Keratinocyte (primary cell): ENCODE measurements around the gene CAMSAP1. TPM values are rescaled to one million over a fixed set of nuclear protein-coding genes. Genes with fewer than 3 reads are reported as not detected.

Source experiments
- DNase-seq: peaks from one replicate; pipeline ENCODE4 v3.0.0-alpha.2; 2011; ENCODE audit warnings: low read depth, missing footprints, low spot score
- FAIRE-seq: peaks from 2 replicates; lab custom pipeline; 2011; peaks lifted over from hg19 to GRCh38; lab: Jason Lieb, UNC
- H2AFZ ChIP-seq: 2 replicates; pipeline ENCODE4 v1.6.0; 2012; ENCODE audit warnings: low read length, control low read depth, inconsistent platforms; ENCODE audit not compliant: control insufficient read depth
- H3K27ac ChIP-seq: 2 replicates; pipeline ENCODE4 v1.5.1; 2011; ENCODE audit warnings: low read length; ENCODE audit not compliant: control insufficient read depth, insufficient read depth
- H3K27me3 ChIP-seq: 3 replicates; pipeline ENCODE4 v1.6.0; 2011; ENCODE audit warnings: low read length; ENCODE audit not compliant: control insufficient read depth, insufficient read depth; ENCODE audit errors: extremely low read depth
- H3K36me3 ChIP-seq, 2 experiments: 2 replicates in 1 of 2; 3 replicates in 1 of 2; pipeline ENCODE4 v1.5.1; 2011; ENCODE audit warnings: low read length in 2 of 2, mild to moderate bottlenecking in 1 of 2; ENCODE audit not compliant: control insufficient read depth in 2 of 2, insufficient read depth in 2 of 2; ENCODE audit errors: extremely low read depth in 1 of 2
- H3K4me1 ChIP-seq: 3 replicates; pipeline ENCODE4 v1.5.1; 2011; ENCODE audit warnings: low read length; ENCODE audit not compliant: control insufficient read depth, insufficient read depth; ENCODE audit errors: extremely low read depth
- H3K4me2 ChIP-seq: 3 replicates; pipeline ENCODE4 v1.6.0; 2011; ENCODE audit warnings: low read depth, low read length; ENCODE audit not compliant: control insufficient read depth, insufficient read depth; ENCODE audit errors: extremely low read depth
- H3K4me3 ChIP-seq, 3 experiments: fragments of 200-600 bp in 1 of 3; sonication (generic) in 1 of 3; 2 replicates in 2 of 3; 3 replicates in 1 of 3; pipeline ENCODE4 v1.5.1; 2011 to 2016; ENCODE audit warnings: low read length in 3 of 3, mild to moderate bottlenecking in 3 of 3, control low read depth in 2 of 3, inconsistent platforms in 1 of 3, low read depth in 1 of 3, mixed read lengths in 1 of 3, mixed run types in 1 of 3, moderate library complexity in 1 of 3; ENCODE audit not compliant: control insufficient read depth in 2 of 3, insufficient read depth in 2 of 3; ENCODE audit errors: extremely low read depth in 1 of 3
- H3K79me2 ChIP-seq: 2 replicates; pipeline ENCODE4 v1.6.0; 2012; ENCODE audit warnings: low read length; ENCODE audit not compliant: control insufficient read depth, insufficient read depth
- H3K9ac ChIP-seq: 3 replicates; pipeline ENCODE4 v1.6.0; 2011; ENCODE audit warnings: low read length; ENCODE audit not compliant: control insufficient read depth, insufficient read depth; ENCODE audit errors: extremely low read depth
- H3K9me1 ChIP-seq: 3 replicates; pipeline ENCODE4 v1.6.0; 2011; ENCODE audit warnings: low read length; ENCODE audit not compliant: control insufficient read depth, insufficient read depth; ENCODE audit errors: extremely low read depth
- H3K9me3 ChIP-seq: 2 replicates; pipeline ENCODE4 v1.5.1; 2012; ENCODE audit warnings: low read depth, low read length; ENCODE audit not compliant: control insufficient read depth
- H4K20me1 ChIP-seq: 3 replicates; pipeline ENCODE4 v1.6.0; 2011; ENCODE audit warnings: low read length; ENCODE audit not compliant: control insufficient read depth, insufficient read depth; ENCODE audit errors: extremely low read depth
- CTCF ChIP-seq, 3 experiments: IDR thresholded peaks in 1 of 3; conservative IDR thresholded peaks in 1 of 3; optimal IDR thresholded peaks in 1 of 3; 2 replicates in 2 of 3; 3 replicates in 1 of 3; pipeline versions ENCODE3 to v1.5.1; 2011; ENCODE audit warnings: low read length in 3 of 3, mild to moderate bottlenecking in 3 of 3, moderate library complexity in 2 of 3, control low read depth in 1 of 3, inconsistent platforms in 1 of 3; ENCODE audit not compliant: insufficient read depth in 2 of 3; ENCODE audit errors: extremely low read depth in 1 of 3
- EZH2 ChIP-seq: IDR thresholded peaks from one replicate; pipeline ENCODE4 v1.6.1; 2012; ENCODE audit warnings: inconsistent platforms, mild to moderate bottlenecking, low read length, moderate library complexity
- dilution Hi-C: fragments of 300-500 bp; cut with MboI; formaldehyde crosslinking; loops from one replicate; pipeline ENCODE4 v1.7.0; 2020; ENCODE audit warnings: low sequenced_read_pairs; ENCODE audit not compliant: extremely low pct_ligation_motif_present
- polyA plus RNA-seq, 5 experiments: library from polyadenylated mRNA; depleted of rRNA in 3 of 5; stranded (reverse) in 3 of 5; stranded (forward) in 1 of 5; unstranded in 1 of 5; fragments of >200 nt; gene quantifications; 1 replicate in 1 of 5; 2 replicates in 3 of 5; 3 replicates in 1 of 5; pipeline versions ENCODE4 v1.2.1 to v1.2.3, GENCODE V29; 2011 to 2012; ENCODE audit warnings: missing spikeins in 2 of 5, low read depth in 1 of 5, low replicate concordance in 1 of 5

CAMSAP1 gene
- polyA plus RNA-seq, 1 donor (not counting 4 experiments of a cell fraction or from before 2014, with no cell fraction given), result 8.3 TPM

DNA sequence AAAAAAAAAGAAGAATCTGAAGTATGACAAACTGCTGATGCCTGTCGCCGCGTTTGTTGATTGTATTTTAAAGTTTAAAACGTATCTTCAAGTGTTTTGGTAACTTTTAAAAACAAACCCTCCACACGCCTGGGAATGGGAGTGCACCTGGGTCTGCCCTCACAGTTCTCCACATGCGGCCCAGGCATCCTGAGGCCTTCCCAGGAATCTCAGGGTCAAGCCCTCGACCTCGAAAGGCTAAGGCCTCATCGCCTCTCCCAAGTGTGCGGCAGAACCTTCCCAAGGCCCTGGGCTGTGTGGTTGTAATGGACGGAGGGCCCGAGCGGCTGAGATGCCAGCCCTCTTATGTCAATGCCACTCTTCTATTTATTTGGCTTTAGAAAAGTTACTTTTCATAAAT lies 94.4 kb downstream of the CAMSAP1 start:
- TF ChIP-seq EZH2, result no peak
- TF ChIP-seq CTCF (optimal IDR thresholded peaks at IDR 0.05 in 1 of 3, IDR thresholded peaks at IDR 0.05 in 1 of 3, conservative IDR thresholded peaks at IDR 0.05 in 1 of 3; ENCODE audit: extremely low read depth in 1 of 3, insufficient read depth in 2 of 3, low read length in 3 of 3), result no peak
- FAIRE-seq, result no peak
- no peaks in the 10 kb centered on the region for H3K9me3 ChIP-seq
- H3K36me3 ChIP-seq, result peaks cover 17 to 26% of the 10 kb centered on the region in 2 experiments
- H3K4me2 ChIP-seq, result no peak overlapping the region
- no peaks in the 10 kb centered on the region for H3K27me3 ChIP-seq
- dilution Hi-C loops, result no loop called here
- no peaks in the 10 kb centered on the region for H3K9me1 ChIP-seq
- H3K79me2 ChIP-seq, result no peaks in the 10 kb centered on the region
- no peak for DNase-seq
- no peaks in the 10 kb centered on the region for H4K20me1 ChIP-seq
- H2AFZ ChIP-seq, result no peak overlapping the region
- H3K4me1 ChIP-seq, result no peaks in the 10 kb centered on the region
- H3K9ac ChIP-seq, result no peak overlapping the region
- H3K4me3 ChIP-seq, result no peak overlapping the region
- no peak overlapping the region for H3K27ac ChIP-seq

DNA sequence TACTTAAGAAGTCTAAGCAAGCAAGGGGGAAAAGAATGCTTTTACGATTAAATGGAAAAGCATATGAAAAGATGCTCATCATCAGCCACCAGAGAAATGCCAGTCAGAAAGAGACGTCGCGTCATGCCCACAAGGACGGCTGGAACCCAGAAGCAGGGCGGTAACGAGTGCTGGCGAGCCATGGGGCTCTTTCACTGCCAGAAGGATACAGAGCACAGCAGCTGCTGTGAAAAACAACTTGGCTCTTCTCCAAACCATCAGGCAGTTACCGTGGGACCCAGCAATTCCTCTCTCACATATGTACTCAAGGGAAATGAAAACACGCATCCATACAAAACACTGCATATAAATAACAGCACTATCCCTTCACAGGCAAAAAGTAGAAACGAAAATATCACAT lies 95.5 kb downstream of the CAMSAP1 start:
- dilution Hi-C loops, result no loop called here
- DNase-seq (no peak), FAIRE-seq (no peak)
- no peaks in the 10 kb centered on the region for H3K4me1 ChIP-seq
- no peak overlapping the region for H3K27ac ChIP-seq
- no peaks in the 10 kb centered on the region for H4K20me1 ChIP-seq
- no peak overlapping the region for H2AFZ ChIP-seq
- no peak for TF ChIP-seq EZH2
- no peak for TF ChIP-seq CTCF (optimal IDR thresholded peaks at IDR 0.05 in 1 of 3, IDR thresholded peaks at IDR 0.05 in 1 of 3, conservative IDR thresholded peaks at IDR 0.05 in 1 of 3; ENCODE audit: extremely low read depth in 1 of 3, insufficient read depth in 2 of 3, low read length in 3 of 3)
- no peaks in the 10 kb centered on the region for H3K27me3 ChIP-seq
- H3K4me2 ChIP-seq, result no peak overlapping the region
- no peak overlapping the region for H3K9ac ChIP-seq
- H3K79me2 ChIP-seq, result no peaks in the 10 kb centered on the region
- H3K9me1 ChIP-seq, result no peaks in the 10 kb centered on the region
- H3K36me3 ChIP-seq, result peaks cover 15 to 21% of the 10 kb centered on the region in 2 experiments
- H3K9me3 ChIP-seq, result no peaks in the 10 kb centered on the region
- no peak overlapping the region for H3K4me3 ChIP-seq
